Thyroid gland (tissue), 4 donors: ENCODE results near the gene PEX10. TPM values are rescaled to one million over a fixed set of nuclear protein-coding genes. Genes with fewer than 3 reads are reported as not detected.

Source experiments
- DNase-seq, 2 donors: peaks; one replicate each; pipeline ENCODE4 v3.0.0-alpha.2; 2019
- H3K27ac ChIP-seq, 3 donors: fragments of 200-600 bp; sonication (generic); 1 replicate in 2 of 3; 2 replicates in 1 of 3; pipeline ENCODE4 v1.5.1; 2016 to 2019; ENCODE audit warnings: mild to moderate bottlenecking in 1 of 3, moderate library complexity in 1 of 3
- H3K27me3 ChIP-seq: fragments of 200-600 bp; sonication (generic); one replicate; pipeline ENCODE4 v1.5.1; 2019
- H3K36me3 ChIP-seq, 2 donors: fragments of 200-600 bp; sonication (generic); one replicate each; pipeline ENCODE4 v1.5.1; 2016 to 2019
- H3K4me1 ChIP-seq, 2 donors: fragments of 200-600 bp; sonication (generic); one replicate each; pipeline ENCODE4 v1.5.1; 2017 to 2019
- H3K4me3 ChIP-seq, 3 donors: fragments of 200-600 bp; sonication (generic); replicated peaks in 1 of 3; 1 replicate in 2 of 3; 2 replicates in 1 of 3; pipeline ENCODE4 v1.5.1; 2016; ENCODE audit warnings: mild to moderate bottlenecking in 1 of 3
- H3K9me3 ChIP-seq: fragments of 200-600 bp; sonication (generic); one replicate; pipeline ENCODE4 v1.5.1; 2017
- POLR2A ChIP-seq, 2 donors: fragments of 450-650 bp; IDR thresholded peaks; one replicate each; pipeline ENCODE4 v1.6.1; 2017; ENCODE audit warnings: antibody characterized with exemption in 2 of 2, mild to moderate bottlenecking in 2 of 2, moderate library complexity in 1 of 2
- WGBS, 2 donors: methylation state at CpG; one replicate each; pipeline ENCODE4 v1.1.5; 2017; 5-methylcytosine and 5-hydroxymethylcytosine counted together
- intact Hi-C: fragments of 100-400 bp; cut with DNase I; formaldehyde crosslinking; loops from one replicate; pipeline ENCODE4 v1.15.1; 2023
- total RNA-seq, 4 donors: library from RNA; depleted of rRNA; stranded (reverse); fragments of >200 nt; gene quantifications; one replicate each; pipeline ENCODE4 v1.2.3, GENCODE V29; 2016
- TF ChIP-seq, protein P1 (sequence below), 6 experiments: fragments of 200-600 bp in 3 of 6; fragments of 450-650 bp in 3 of 6; sonication (generic) in 3 of 6; IDR thresholded peaks; one replicate each; pipeline ENCODE4 v1.5.1; 2016 to 2019; ENCODE audit warnings: antibody characterized with exemption in 6 of 6, mild to moderate bottlenecking in 2 of 6, inconsistent platforms in 1 of 6, moderate library complexity in 1 of 6

The PEX10 gene
- total RNA-seq, 4 donors from 2014 or later = 25.0 to 35.2 (median 33.5) TPM

DNA sequence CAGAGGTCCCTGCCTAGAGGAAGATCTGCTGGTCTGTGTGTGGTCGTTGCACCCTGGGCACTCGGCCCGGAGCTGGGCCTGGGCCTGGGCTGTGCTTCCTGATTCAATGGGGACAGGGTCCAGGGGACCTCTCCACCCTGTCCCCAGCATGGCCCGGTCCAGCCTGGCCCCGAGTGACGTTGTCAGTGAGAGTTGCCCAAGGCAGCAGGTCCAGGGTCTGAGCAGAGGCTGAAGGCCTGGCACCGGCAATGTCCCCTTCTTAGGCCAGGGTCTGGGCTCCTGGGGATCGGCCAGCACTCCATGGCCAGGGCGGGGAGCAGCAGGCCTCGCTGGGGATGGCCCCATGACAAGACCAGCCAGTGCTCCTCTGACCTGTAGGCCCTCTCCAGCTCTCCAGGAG, 15.6 kb upstream of the PEX10 start:
- intact Hi-C loops = loop anchor here (10.0 kb wide), 1 partner anchor 367 kb away; no protein-coding TSS in a partner anchor
- no peak for DNase-seq

DNA sequence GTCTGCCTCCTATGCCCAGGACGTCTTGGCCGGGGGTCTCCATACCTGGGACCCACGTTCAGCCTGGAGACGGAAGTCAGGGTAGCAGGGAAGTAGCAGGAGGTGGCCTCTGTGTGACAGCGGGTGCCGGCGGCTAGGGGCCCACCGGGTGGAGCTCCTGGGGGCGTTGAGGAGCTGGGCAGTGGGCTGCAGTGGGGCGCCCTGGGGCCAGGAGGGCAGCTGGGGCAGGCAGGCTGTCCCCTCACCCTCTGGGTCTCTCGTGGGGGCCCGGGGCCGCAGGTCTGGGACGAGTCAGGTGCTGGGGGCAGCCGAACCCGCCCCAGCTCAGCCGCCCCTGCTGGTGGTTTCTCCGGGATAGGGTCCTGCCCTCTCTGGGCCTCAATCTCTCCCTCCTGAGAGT, 14.7 kb upstream of the PEX10 start:
- no peaks in the 10 kb centered on the region for H3K36me3 ChIP-seq
- TF ChIP-seq, protein P1, sequence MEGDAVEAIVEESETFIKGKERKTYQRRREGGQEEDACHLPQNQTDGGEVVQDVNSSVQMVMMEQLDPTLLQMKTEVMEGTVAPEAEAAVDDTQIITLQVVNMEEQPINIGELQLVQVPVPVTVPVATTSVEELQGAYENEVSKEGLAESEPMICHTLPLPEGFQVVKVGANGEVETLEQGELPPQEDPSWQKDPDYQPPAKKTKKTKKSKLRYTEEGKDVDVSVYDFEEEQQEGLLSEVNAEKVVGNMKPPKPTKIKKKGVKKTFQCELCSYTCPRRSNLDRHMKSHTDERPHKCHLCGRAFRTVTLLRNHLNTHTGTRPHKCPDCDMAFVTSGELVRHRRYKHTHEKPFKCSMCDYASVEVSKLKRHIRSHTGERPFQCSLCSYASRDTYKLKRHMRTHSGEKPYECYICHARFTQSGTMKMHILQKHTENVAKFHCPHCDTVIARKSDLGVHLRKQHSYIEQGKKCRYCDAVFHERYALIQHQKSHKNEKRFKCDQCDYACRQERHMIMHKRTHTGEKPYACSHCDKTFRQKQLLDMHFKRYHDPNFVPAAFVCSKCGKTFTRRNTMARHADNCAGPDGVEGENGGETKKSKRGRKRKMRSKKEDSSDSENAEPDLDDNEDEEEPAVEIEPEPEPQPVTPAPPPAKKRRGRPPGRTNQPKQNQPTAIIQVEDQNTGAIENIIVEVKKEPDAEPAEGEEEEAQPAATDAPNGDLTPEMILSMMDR (IDR thresholded peaks at IDR 0.05) = no peak
- no peak for TF ChIP-seq POLR2A (IDR thresholded peaks at IDR 0.05)
- H3K9me3 ChIP-seq = no peaks in the 10 kb centered on the region
- H3K27me3 ChIP-seq = no peaks in the 10 kb centered on the region
- DNase-seq = no peak
- WGBS, 2 donors = 80 to 87% methylated on average over 3 to 4 of the region's 18 CpGs
- H3K4me3 ChIP-seq = no peak overlapping the region
- intact Hi-C loops = loop anchor here (10.0 kb wide), 1 partner anchor 368 kb away; no protein-coding TSS in a partner anchor
- peaks cover 0 to under 1% of the 10 kb centered on the region in 2 donors for H3K4me1 ChIP-seq
- no peak overlapping the region for H3K27ac ChIP-seq

More for the DNA sequence above, 15.6 kb upstream of the PEX10 start:
- no peaks in the 10 kb centered on the region for H3K27me3 ChIP-seq
- H3K9me3 ChIP-seq = no peaks in the 10 kb centered on the region
- H3K36me3 ChIP-seq = no peaks in the 10 kb centered on the region
- H3K4me3 ChIP-seq = no peak overlapping the region
- H3K27ac ChIP-seq = no peak overlapping the region
- TF ChIP-seq, protein P1 (IDR thresholded peaks at IDR 0.05) = no peak
- no peak for TF ChIP-seq POLR2A (IDR thresholded peaks at IDR 0.05)
- 60% methylated on average over 1 of the region's 10 CpGs; no CpG with 5 or more reads in 1 of the 2 donors for WGBS, 2 donors
- peaks cover 0 to 9% of the 10 kb centered on the region in 2 donors for H3K4me1 ChIP-seq

DNA sequence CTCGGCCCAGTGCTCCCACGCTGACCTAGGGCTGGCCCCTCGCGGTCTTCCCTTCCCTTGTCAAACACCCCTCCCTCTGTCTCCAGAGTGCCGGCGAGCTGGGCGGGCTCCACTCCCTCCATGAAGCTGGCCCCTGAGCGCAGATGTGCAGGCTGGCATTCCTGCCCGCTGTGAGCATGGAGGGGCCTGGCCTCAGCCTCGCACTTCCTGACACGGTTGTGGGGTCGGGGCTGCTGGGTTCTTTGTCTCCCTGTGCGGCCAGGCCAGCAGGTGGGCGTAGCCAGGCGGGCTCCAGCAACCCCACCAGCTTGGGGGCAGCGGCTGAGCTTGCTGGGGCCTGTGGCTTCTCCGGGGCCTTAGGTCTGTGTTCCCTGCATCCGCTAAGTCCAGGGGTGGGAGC, 14.2 kb upstream of the PEX10 start:
- intact Hi-C loops = loop anchor here (10.0 kb wide), 1 partner anchor 368 kb away; no protein-coding TSS in a partner anchor

DNA sequence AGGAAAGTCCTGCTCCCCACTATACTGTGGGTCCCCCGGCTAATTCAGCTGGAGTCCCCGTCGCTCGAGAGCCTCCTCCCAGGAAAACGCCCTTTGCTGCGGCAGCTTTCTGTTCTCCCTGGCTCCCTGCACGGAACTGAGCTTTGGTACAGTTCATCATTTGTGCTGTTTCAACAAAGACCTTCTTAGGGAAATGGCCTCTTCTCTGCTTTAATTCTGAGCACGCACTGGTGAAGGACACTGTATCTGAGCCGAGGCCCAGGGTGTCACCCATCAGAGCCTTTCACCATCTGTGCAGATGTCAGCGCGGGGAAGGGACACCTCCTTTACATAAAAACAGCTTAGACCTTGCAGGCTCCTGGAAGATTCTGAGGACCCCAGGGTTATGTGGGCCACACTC, 13.5 kb upstream of the PEX10 start:
- no peak for TF ChIP-seq POLR2A (IDR thresholded peaks at IDR 0.05)
- TF ChIP-seq, protein P1 (IDR thresholded peaks at IDR 0.05) = no peak
- H3K27ac ChIP-seq = no peak overlapping the region
- no peaks in the 10 kb centered on the region for H3K9me3 ChIP-seq
- WGBS, 2 donors = 52 to 60% methylated on average over 10 to 11 of the region's 11 CpGs
- no peak for DNase-seq
- no peaks in the 10 kb centered on the region for H3K36me3 ChIP-seq
- H3K4me3 ChIP-seq = no peak overlapping the region
- H3K4me1 ChIP-seq = no peaks in the 10 kb centered on the region
- H3K27me3 ChIP-seq = no peaks in the 10 kb centered on the region
- intact Hi-C loops = loop anchor here (10.0 kb wide), 1 partner anchor 369 kb away; no protein-coding TSS in a partner anchor

More for the DNA sequence above, 14.2 kb upstream of the PEX10 start:
- Histone ChIP-seq H3K27me3 (no peaks in the 10 kb centered on the region), H3K36me3 (no peaks in the 10 kb centered on the region), H3K9me3 (no peaks in the 10 kb centered on the region), H3K27ac (no peak overlapping the region), H3K4me1 (no peaks in the 10 kb centered on the region), H3K4me3 (no peak overlapping the region)
- WGBS, 2 donors = 52 to 86% methylated on average over 7 to 18 of the region's 18 CpGs
- no peak for DNase-seq
- TF ChIP-seq POLR2A (IDR thresholded peaks at IDR 0.05) = no peak
- TF ChIP-seq, protein P1 (IDR thresholded peaks at IDR 0.05) = no peak

DNA sequence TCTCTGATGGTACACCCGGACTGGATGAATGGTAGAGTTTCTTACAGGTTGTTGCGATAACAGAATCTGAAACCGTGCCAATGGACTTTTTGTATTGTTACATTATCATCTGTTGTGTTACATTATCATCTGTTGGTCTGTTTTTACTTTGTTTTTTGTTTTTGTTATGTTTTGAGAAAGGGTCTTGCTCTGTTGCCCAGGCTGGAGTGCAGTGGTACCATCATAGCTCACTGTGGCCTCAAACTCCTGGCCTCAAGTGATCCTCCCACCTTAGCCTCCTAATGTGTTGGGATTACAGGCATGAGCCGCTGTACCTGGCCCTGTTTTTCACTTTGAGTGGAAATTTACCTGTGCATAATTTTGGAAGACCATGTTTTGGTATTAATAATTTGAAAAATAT, 10.2 kb upstream of the PEX10 start:
- no peak for TF ChIP-seq POLR2A (IDR thresholded peaks at IDR 0.05)
- TF ChIP-seq, protein P1 (IDR thresholded peaks at IDR 0.05) = no peak
- intact Hi-C loops = loop anchor here (10.0 kb wide), 1 partner anchor 372 kb away; no protein-coding TSS in a partner anchor

More for the DNA sequence above, 10.2 kb upstream of the PEX10 start:
- Histone ChIP-seq H3K27ac (no peak overlapping the region), H3K4me1 (peaks cover 0 to 6% of the 10 kb centered on the region in 2 donors), H3K27me3 (no peaks in the 10 kb centered on the region), H3K36me3 (no peaks in the 10 kb centered on the region), H3K4me3 (no peak overlapping the region), H3K9me3 (no peaks in the 10 kb centered on the region)
- WGBS, 2 donors = 74 to 88% methylated on average over 4 of the region's 4 CpGs
- DNase-seq = no peak
